Measurements from ENCODE around the gene MTARC1.

Gene MTARC1

GRCh38 chr1:220806408-220806807, 19.7 kb downstream of the MTARC1 start:
- no peak for DNase-seq (ENCODE audit: low spot score)

- DNase-seq (ENCODE audit: low spot score), result no peak
Measured at GRCh38 chr1:220807726-220808125, 21.0 kb downstream of the MTARC1 start.

- no peak for DNase-seq (ENCODE audit: low spot score)
Measured at GRCh38 chr1:220808345-220809186, 21.9 kb downstream of the MTARC1 start.

DNA sequence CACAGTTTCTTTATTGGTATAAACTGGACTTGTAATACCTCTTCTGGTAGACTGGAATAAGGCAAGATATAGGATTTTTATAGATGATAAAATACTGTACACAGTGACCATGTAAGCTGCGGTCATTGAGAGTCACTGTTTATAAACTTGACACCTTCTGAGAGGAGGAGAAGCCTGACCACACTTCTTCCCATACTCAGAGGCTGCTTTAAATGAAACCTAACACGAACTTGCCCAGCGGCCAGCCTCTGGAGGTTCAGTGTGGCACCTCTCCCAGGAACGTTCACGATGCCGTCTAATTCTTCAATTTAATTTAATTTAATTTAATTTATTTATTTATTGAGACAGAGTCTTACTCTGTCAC, 22.5 kb downstream of the MTARC1 start:
- no peak for DNase-seq (ENCODE audit: low spot score)

DNA sequence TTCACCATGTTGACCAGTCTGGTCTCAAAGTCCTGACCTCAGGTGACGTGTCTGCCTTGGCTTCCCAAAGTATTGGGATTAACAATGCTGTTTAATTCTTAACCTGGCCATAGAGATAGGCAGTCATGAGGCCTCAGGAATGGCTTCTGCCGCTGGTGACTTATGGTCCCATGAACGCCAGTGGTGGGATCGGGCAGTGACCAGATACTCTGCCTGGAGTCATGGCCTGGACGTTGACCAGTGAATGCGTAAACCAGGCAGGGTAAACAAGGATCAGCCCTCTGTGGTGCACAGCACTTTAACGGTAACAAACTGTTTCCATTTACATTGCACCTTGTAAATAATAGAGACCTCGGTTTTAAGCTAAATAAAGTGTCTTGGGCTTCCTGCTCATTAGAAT, 23.0 kb downstream of the MTARC1 start:
- DNase-seq (ENCODE audit: low spot score), result no peak

GRCh38 chr1:220810179-220810653, 23.5 kb downstream of the MTARC1 start:
- peak; percentile 41 for DNase-seq (ENCODE audit: low spot score)

GRCh38 chr1:220810963-220811362, 24.2 kb downstream of the MTARC1 start:
- DNase-seq (ENCODE audit: low spot score), result no peak

DNA sequence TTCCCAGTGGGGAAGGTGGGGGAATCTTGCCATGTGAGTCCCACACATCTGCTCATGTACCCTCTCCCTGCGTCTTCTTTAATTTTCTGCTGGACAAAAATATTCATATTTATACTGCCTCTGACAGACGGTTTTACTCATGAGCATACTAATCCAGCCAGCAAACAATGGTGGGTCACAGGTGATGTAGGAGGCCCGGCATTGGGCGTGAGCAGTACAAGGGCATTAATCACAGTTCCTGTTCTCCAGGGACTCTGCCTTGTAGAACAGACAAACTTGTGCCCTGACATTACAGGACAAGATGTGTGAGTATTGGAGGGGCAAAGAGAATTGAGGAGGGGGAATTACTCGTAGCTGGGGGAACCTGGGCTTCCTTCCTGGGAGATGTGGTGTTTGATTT, 25.0 kb downstream of the MTARC1 start:
- no peak for DNase-seq (ENCODE audit: low spot score)

- no peak for DNase-seq (ENCODE audit: low spot score)
Measured at GRCh38 chr1:220812308-220812707, 25.6 kb downstream of the MTARC1 start.

DNA sequence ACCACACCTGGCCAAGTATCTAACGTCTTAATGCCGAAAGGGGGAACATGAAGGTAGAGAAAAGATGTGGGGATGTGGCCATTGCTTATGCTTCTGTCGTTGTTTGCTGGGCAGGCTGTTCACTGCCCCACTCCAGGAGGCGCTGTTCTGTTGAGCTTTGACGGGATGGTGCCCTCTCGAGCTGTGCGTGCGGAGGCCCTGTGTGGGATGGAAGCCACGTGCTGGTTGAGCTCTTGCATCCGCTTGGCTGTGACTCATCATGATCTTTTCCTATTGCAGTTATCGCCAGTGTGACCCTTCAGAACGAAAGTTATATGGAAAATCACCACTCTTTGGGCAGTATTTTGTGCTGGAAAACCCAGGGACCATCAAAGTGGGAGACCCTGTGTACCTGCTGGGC, 26.3 kb downstream of the MTARC1 start:
- no peak for DNase-seq (ENCODE audit: low spot score)

DNA sequence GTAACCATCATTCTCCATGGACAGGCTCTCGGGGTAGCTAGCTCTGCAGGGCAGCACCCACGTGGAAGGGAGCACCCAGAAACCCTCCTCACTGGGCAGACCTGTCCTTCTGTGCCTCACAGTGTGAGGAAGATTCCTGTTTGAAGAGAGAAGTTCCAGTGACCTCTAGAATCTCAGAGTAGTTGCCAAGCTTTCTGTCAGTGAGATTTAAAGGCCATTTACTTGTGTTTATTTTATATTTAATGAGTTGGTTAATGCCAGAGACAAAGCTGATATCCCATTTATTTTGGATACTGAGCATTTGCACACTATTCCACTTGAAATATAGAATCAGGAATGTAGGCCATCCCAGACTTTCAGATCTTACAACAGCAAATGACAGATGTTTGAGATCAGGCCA, 28.7 kb downstream of the MTARC1 start:
- DNase-seq (ENCODE audit: low spot score), result no peak

GRCh38 chr1:220817907-220818306, 31.2 kb downstream of the MTARC1 start:
- no peak for DNase-seq (ENCODE audit: low spot score)

GRCh38 chr1:220818421-220819173, 31.9 kb downstream of the MTARC1 start:
- DNase-seq (ENCODE audit: low spot score), result no peak

DNA sequence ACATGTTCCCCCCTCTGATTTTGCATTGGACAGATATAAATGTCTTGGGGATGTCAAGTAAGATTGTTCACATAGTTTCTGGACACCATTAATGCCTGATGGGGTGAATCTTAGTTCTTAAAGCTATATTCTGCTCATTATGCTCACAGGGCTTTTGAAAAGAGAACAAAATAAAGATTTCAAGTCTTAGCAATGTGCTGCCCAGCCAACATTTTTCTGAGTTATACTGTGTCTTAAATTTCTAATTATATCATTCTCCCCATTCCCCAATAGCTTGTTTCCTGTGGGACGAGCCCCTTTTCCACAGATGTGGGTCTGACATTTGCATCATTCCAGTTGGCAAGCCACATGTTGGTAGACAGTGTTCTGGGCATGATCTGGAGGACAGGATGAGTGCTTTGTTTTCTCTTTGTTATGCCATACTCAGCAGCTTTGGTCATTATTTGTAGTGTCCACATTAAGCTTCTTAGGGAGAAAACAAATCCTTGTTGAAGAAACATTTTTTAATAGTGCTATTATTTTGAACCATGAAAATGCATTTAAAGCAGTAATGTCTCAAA, 32.8 kb downstream of the MTARC1 start:
- DNase-seq (ENCODE audit: low spot score), result no peak

GRCh38 chr1:220824031-220824989, 37.6 kb downstream of the MTARC1 start:
- DNase-seq (ENCODE audit: low spot score), result no peak

GRCh38 chr1:220825819-220826551, 39.3 kb downstream of the MTARC1 start:
- DNase-seq (ENCODE audit: low spot score), result no peak

DNA sequence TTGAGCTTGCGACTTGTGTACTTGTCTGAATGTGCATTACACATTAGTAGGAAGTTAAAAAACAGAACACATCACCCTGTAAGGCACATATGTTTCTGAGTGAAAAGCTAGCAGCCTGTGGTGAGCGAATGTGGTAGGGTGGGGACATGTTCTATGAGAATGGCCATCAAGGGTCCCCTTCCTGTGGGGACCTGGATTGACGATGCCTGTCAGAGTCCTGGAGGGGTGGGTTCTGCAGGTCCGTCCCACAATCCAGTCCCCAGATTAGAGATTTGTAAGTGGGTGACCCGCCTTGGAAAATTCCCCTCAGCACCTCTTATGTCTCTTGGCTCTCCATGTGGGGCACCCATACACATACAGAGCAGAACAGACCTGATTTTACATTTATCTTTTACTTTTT, 40.0 kb downstream of the MTARC1 start:
- DNase-seq (ENCODE audit: low spot score), result no peak

- DNase-seq (ENCODE audit: low spot score), result no peak
Measured at GRCh38 chr1:220827445-220828178, 40.9 kb downstream of the MTARC1 start.

DNA sequence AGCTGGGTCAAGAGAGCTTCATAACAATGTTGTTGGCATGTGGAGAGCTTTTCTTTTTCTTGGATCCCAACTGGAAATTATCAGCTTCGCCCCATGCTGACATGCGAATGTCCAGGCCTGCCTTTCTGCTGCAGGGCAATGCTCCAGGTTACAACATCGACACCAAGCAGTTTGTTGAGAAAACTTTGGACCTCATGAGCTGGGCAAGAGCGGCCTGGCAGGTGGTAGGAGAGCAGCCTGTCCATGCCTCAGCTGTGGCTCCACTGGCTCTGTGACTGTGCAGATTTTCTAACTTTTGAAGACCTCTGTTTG, 41.4 kb downstream of the MTARC1 start:
- no peak for DNase-seq (ENCODE audit: low spot score)

- DNase-seq (ENCODE audit: low spot score), result no peak
Measured at GRCh38 chr1:220828950-220829586, 42.4 kb downstream of the MTARC1 start.

Data from globus pallidus (tissue), 1 donor.